GM23338 (cell line): Measurements from ENCODE around the gene ETV3.

Experiments used
- CTCF ChIP-seq, 2 experiments: fragments of 200-600 bp in 1 of 2; sonication (generic) in 1 of 2; conservative IDR thresholded peaks; 2 replicates each; pipeline versions ENCODE4 v1.5.1 to v1.6.1; 2016 to 2017; ENCODE audit warnings: antibody characterized with exemption in 2 of 2, low read depth in 2 of 2, mild to moderate bottlenecking in 2 of 2, moderate library complexity in 1 of 2
- STAT1 ChIP-seq: IDR thresholded peaks from one replicate; pipeline ENCODE4 v1.6.1; 2016; ENCODE audit warnings: antibody characterized with exemption; ENCODE audit not compliant: unreplicated experiment

GRCh38 chr1:157099633-157100009 lies 38.6 kb downstream of the ETV3 start, which contains the start of gene ETV3L:
- TF ChIP-seq CTCF (conservative IDR thresholded peaks at IDR 0.05; ENCODE audit: low read depth in 2 of 2): no peak
- TF ChIP-seq STAT1: no peak
